IMR-90 (cell line): ENCODE data around the gene ACTN1. TPM values are rescaled to one million over a fixed set of nuclear protein-coding genes. Genes with fewer than 3 reads are reported as not detected.

ENCODE experiments used
- ATAC-seq: fragments of 200-7000 bp; cut with Tn5 transposase; 2 replicates; pipeline ENCODE4 v1.9.1; 2020; ENCODE audit warnings: low read depth, mild to moderate bottlenecking, moderate library complexity
- BruUV-seq: library from RNA; stranded (reverse); fragments of 400-500 nt; replicated peaks from 2 replicates; lab custom pipeline; 2021; lab: Mats Ljungman, UMichigan
- CTCF ChIA-PET: fragments of 300-600 bp; formaldehyde crosslinking; extraction: SDS; loops from one replicate; lab custom pipeline; 2021; ENCODE audit warnings: antibody characterized with exemption; lab: Yijun Ruan, JAX
- POLR2A ChIA-PET: fragments of 300-600 bp; sonication (Branson Sonifier 250); formaldehyde crosslinking; loops from one replicate; lab custom pipeline; 2022; ENCODE audit warnings: antibody characterized with exemption; ENCODE audit not compliant: unreplicated experiment; lab: Charles Lee
- DNase-seq: peaks from one replicate; pipeline ENCODE4 v3.0.0; 2013
- H2AFZ ChIP-seq: replicated peaks from 2 replicates; pipeline ENCODE3; 2013; ENCODE audit warnings: low read length, mild to moderate bottlenecking; ENCODE audit not compliant: poor library complexity
- H2AK5ac ChIP-seq: 2 replicates; pipeline ENCODE4 v1.6.1; 2013; ENCODE audit warnings: low read depth, low read length, inconsistent platforms
- H2AK9ac ChIP-seq: replicated peaks from 2 replicates; pipeline ENCODE3; 2013; ENCODE audit warnings: mild to moderate bottlenecking, low read depth, low read length, moderate library complexity; ENCODE audit not compliant: poor library complexity
- H2BK120ac ChIP-seq: 2 replicates; pipeline ENCODE4 v1.6.1; 2013; ENCODE audit warnings: low read depth, low read length, inconsistent platforms
- H2BK15ac ChIP-seq: 3 replicates; pipeline ENCODE4 v1.6.1; 2013; ENCODE audit warnings: low read depth, low read length, inconsistent platforms
- H2BK20ac ChIP-seq: 2 replicates; pipeline ENCODE4 v1.6.1; 2013; ENCODE audit warnings: low read depth, mild to moderate bottlenecking, inconsistent platforms, low read length, moderate library complexity
- H2BK5ac ChIP-seq: 2 replicates; pipeline ENCODE4 v1.6.1; 2013; ENCODE audit warnings: mild to moderate bottlenecking, low read depth, low read length, inconsistent platforms; ENCODE audit not compliant: poor library complexity, severe bottlenecking
- H3K14ac ChIP-seq: replicated peaks from 2 replicates; pipeline ENCODE4 v1.6.1; 2013; ENCODE audit warnings: low read depth, low read length, inconsistent platforms
- H3K18ac ChIP-seq: 2 replicates; pipeline ENCODE4 v1.6.1; 2013; ENCODE audit warnings: low read depth, low read length, control low read depth
- H3K23ac ChIP-seq: 2 replicates; pipeline ENCODE4 v1.6.1; 2013; ENCODE audit warnings: low read depth, low read length, inconsistent platforms
- H3K27ac ChIP-seq: 2 replicates; pipeline ENCODE4 v1.5.1; 2013; ENCODE audit warnings: mild to moderate bottlenecking, control low read depth, low read length; ENCODE audit not compliant: insufficient read depth
- H3K27me3 ChIP-seq: 2 replicates; pipeline ENCODE4 v1.6.1; 2013; ENCODE audit warnings: low read length; ENCODE audit not compliant: control insufficient read depth, insufficient read depth
- H3K36me3 ChIP-seq: 2 replicates; pipeline ENCODE4 v1.6.1; 2013; ENCODE audit warnings: low read length, mixed read lengths; ENCODE audit not compliant: control insufficient read depth, insufficient read depth
- H3K4ac ChIP-seq: 2 replicates; pipeline ENCODE4 v1.6.1; 2013; ENCODE audit warnings: low read depth, low read length, inconsistent platforms
- H3K4me1 ChIP-seq: 2 replicates; pipeline ENCODE4 v1.6.1; 2013; ENCODE audit warnings: low read length, mixed read lengths; ENCODE audit not compliant: control insufficient read depth, insufficient read depth
- H3K4me2 ChIP-seq: 2 replicates; pipeline ENCODE4 v1.6.1; 2013; ENCODE audit warnings: low read depth, mild to moderate bottlenecking, control low read depth, low read length, moderate library complexity
- H3K4me3 ChIP-seq: 2 replicates; pipeline ENCODE4 v1.5.1; 2013; ENCODE audit warnings: low read depth, mild to moderate bottlenecking, control low read depth, low read length, moderate library complexity; ENCODE audit not compliant: insufficient read depth
- H3K56ac ChIP-seq: 2 replicates; pipeline ENCODE4 v1.6.1; 2013; ENCODE audit warnings: low read length, inconsistent platforms; ENCODE audit not compliant: insufficient read depth; ENCODE audit errors: extremely low read depth
- H3K79me1 ChIP-seq, 2 experiments: 2 replicates each; pipeline ENCODE4 v1.6.1; 2013; ENCODE audit warnings: low read length in 2 of 2, inconsistent platforms in 1 of 2, low read depth in 1 of 2
- H3K9ac ChIP-seq: 2 replicates; pipeline ENCODE4 v1.6.1; 2013; ENCODE audit warnings: low read depth, low read length, control low read depth
- H3K9me1 ChIP-seq: 2 replicates; pipeline ENCODE4 v1.6.1; 2013; ENCODE audit warnings: low read length, inconsistent platforms; ENCODE audit not compliant: insufficient read depth
- H3K9me3 ChIP-seq: 2 replicates; pipeline ENCODE4 v1.6.1; 2013; ENCODE audit warnings: low read length; ENCODE audit not compliant: control insufficient read depth, insufficient read depth
- H4K20me1 ChIP-seq: 2 replicates; pipeline ENCODE4 v1.6.1; 2013; ENCODE audit warnings: low read length, inconsistent platforms; ENCODE audit not compliant: insufficient read depth
- H4K5ac ChIP-seq: 2 replicates; pipeline ENCODE4 v1.6.1; 2013; ENCODE audit warnings: mild to moderate bottlenecking, low read depth, low read length, control low read depth
- H4K8ac ChIP-seq, 2 experiments: 2 replicates each; pipeline ENCODE4 v1.6.1; 2013; ENCODE audit warnings: low read depth in 2 of 2, low read length in 2 of 2, control low read depth in 1 of 2, inconsistent platforms in 1 of 2
- H4K91ac ChIP-seq: 2 replicates; pipeline ENCODE4 v1.6.1; 2013; ENCODE audit warnings: low read depth, low read length, inconsistent platforms; ENCODE audit not compliant: insufficient read depth
- BHLHE40 ChIP-seq: fragments of 150-350 bp; IDR thresholded peaks from 2 replicates; pipeline ENCODE4 v1.6.1; 2016; ENCODE audit warnings: mild to moderate bottlenecking, low read depth, low read length
- CHD1 ChIP-seq: IDR thresholded peaks from 2 replicates; pipeline ENCODE4 v1.6.1; 2012; ENCODE audit warnings: low read depth, low read length, improper control_type of control experiment
- FOS ChIP-seq: fragments of 150-350 bp; IDR thresholded peaks from 2 replicates; pipeline ENCODE4 v1.6.1; 2016; ENCODE audit warnings: low read depth, low read length
- MAZ ChIP-seq: IDR thresholded peaks from 2 replicates; pipeline ENCODE4 v1.6.1; 2012; ENCODE audit warnings: low read depth, mild to moderate bottlenecking, low read length, improper control_type of control experiment, moderate library complexity, borderline replicate concordance
- RAD21 ChIP-seq: IDR thresholded peaks from 2 replicates; pipeline ENCODE4 v1.6.1; 2012; ENCODE audit warnings: low read length, improper control_type of control experiment
- RCOR1 ChIP-seq: IDR thresholded peaks from 2 replicates; pipeline ENCODE4 v1.6.1; 2012; ENCODE audit warnings: mild to moderate bottlenecking, low read length, improper control_type of control experiment; ENCODE audit not compliant: insufficient replicate concordance
- SMC3 ChIP-seq: fragments of 150-350 bp; IDR thresholded peaks from 2 replicates; pipeline ENCODE4 v1.6.1; 2016; ENCODE audit warnings: low read depth, mild to moderate bottlenecking, antibody characterized with exemption, low read length, moderate library complexity
- USF2 ChIP-seq: fragments of 150-350 bp; IDR thresholded peaks from 2 replicates; pipeline ENCODE4 v1.6.1; 2017; ENCODE audit warnings: mild to moderate bottlenecking, antibody characterized with exemption, low read length, low read depth
- WGBS, 2 experiments: methylation state at CpG; one replicate each; pipeline versions ENCODE4 v1.1.5 to v1.1.7; 2013; ENCODE audit warnings: missing lambda C conversion rate in 2 of 2; ENCODE audit not compliant: insufficient read length in 1 of 2; ENCODE audit errors: extremely low coverage in 2 of 2; 5-methylcytosine and 5-hydroxymethylcytosine counted together
- dilution Hi-C: fragments of 300-500 bp; cut with HindIII; formaldehyde crosslinking; loops from one replicate; pipeline ENCODE4 v1.14.3; 2018; ENCODE audit warnings: low sequenced_read_pairs; ENCODE audit not compliant: unreplicated experiment
- in situ Hi-C: fragments of 300-500 bp; cut with MboI; formaldehyde crosslinking; loops from 3 replicates; pipeline ENCODE4 v1.14.3; 2019; ENCODE audit warnings: low sequenced_read_pairs, inconsistent platforms, mixed read lengths
- intact Hi-C: fragments of 100-400 bp; cut with micrococcal nuclease; formaldehyde crosslinking; loops from 2 replicates; pipeline ENCODE4 v1.10.0; 2022
- polyA plus RNA-seq, 3 experiments: library from polyadenylated mRNA; depleted of rRNA; stranded (reverse); fragments of >200 nt; gene quantifications; 2 replicates each; pipeline ENCODE4 v1.2.3, GENCODE V29; 2012; ENCODE audit warnings: low replicate concordance in 1 of 3
- total RNA-seq: library from RNA; depleted of rRNA; stranded (reverse); fragments of >200 nt; gene quantifications from 2 replicates; pipeline ENCODE4 v1.2.3, GENCODE V29; 2012

Gene ACTN1
- total and polyA plus RNA-seq, 2 of the 4 experiments (the other 2 are of a cell fraction), result 684 to 766 TPM

GRCh38 chr14:68966872-68967301, 12.2 kb downstream of the ACTN1 start:
- Histone ChIP-seq H4K8ac (no peak overlapping the region), H3K9me3 (no peaks in the 10 kb centered on the region), H4K5ac (no peak overlapping the region), H2BK120ac (no peak overlapping the region), H3K79me1 (peaks cover 0 to 88% of the 10 kb centered on the region in 2 experiments; a peak in 2 of 4 replicates), H3K4me1 (peaks cover 86% of the 10 kb centered on the region), H4K20me1 (peaks cover 100% of the 10 kb centered on the region), H3K27me3 (no peaks in the 10 kb centered on the region), H2BK20ac (no peak overlapping the region), H3K18ac (no peak overlapping the region), H2AK9ac (peak overlapping the region; percentile 11), H2BK15ac (no peak overlapping the region), H3K4ac (peak overlapping the region; percentile 4; the same call in 1 of the 2 replicates), H3K14ac (no peak overlapping the region; the same call in 1 of the 2 replicates), H4K91ac (no peak overlapping the region), H3K9ac (no peak overlapping the region), H3K4me3 (no peak overlapping the region), H2BK5ac (peak overlapping the region; percentile 42), H3K27ac (peak overlapping the region; percentile 6; the same call in 1 of the 2 replicates), H3K9me1 (peaks cover 75% of the 10 kb centered on the region), H3K56ac (0 out of 2 replicates have a peak overlapping the region, but pooled peaks have one; percentile 2), H3K36me3 (peaks cover 47% of the 10 kb centered on the region), H2AFZ (peak overlapping the region; percentile 15), H3K4me2 (peak overlapping the region; percentile 4; the same call in 1 of the 2 replicates), H3K23ac (peak overlapping the region; percentile 27; the same call in 1 of the 2 replicates), H2AK5ac (0 out of 2 replicates have a peak overlapping the region, but pooled peaks have one; percentile 20)
- ATAC-seq (no peak), DNase-seq (no peak)
- no CpG with 5 or more reads among the region's 3 CpGs for WGBS, 2 experiments
- ChIA-PET CTCF (interaction anchor here (1.2 kb wide), 1 partner anchor 8 kb away, joined by 3 read pairs; no protein-coding TSS in a partner anchor), POLR2A (interaction anchor here (0.5 to 0.7 kb wide), 3 partner anchors 11 to 176 kb away, joined by 3 to 7 read pairs (median 4); no protein-coding TSS in a partner anchor)
- intact Hi-C loops (no loop called here), in situ Hi-C loops (no loop called here), dilution Hi-C loops (no loop called here)
- BruUV-seq, result no TSS peak
- TF ChIP-seq FOS (no peak), RCOR1 (no peak), BHLHE40 (no peak), USF2 (no peak), MAZ (no peak), SMC3 (no peak), RAD21 (no peak), CHD1 (no peak)
